Retina (tissue), 1 donor: ENCODE measurements around the gene CTSV.
"Not testable (repeated sequence)": the region's sequence is repeated elsewhere in the genome, so short reads cannot be mapped to it uniquely, and the experiment has no call there.

ENCODE experiments used
- DNase-seq: peaks from one replicate; pipeline ENCODE4 v3.0.0-alpha.2; 2016

CTSV gene

DNA sequence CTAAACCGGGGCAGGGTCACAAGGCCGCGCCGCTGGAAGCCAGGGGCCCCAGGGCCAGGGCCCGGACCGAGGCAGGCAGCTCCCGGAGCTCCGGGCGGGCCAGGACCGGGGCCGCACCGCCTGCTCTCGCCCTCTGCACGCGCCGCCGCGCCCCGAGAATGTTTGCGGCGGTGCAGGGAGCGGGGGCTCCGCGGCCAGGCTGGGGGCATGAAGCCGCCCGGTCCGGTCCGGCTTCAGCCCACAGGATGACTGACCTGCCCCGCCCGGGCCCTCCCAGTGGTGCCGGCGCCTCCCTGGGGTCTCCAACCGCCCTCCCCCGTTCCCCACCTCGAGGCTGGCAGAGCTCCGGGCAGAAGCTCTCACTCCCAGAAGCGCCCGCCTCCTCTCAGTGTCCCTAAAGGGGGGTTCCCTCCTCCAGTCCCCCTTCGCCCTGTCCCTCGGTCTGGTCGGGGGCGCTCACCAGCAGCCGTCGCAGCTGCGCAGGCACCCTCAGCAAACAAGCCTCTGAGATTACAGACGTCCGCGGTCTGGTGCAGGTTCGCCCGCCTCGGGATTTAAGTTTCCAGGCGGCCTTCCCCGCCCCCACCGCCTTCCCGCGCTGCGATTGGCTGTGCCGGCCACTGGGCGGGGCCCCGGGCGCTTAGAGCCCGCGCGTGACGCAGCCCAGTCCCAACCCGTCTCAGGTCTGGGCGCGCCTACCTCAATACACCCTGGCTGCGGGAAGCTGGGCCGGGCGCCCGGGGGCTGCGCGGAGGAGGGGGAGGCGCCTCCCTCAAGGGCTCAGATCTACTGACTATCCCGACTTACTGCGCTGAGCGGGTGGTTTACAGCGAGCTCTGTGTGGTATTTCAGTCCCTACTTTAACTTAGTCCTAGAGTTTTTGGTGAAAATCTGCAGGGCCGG lies at the start of gene CTSV:
Gene CTSV, minus strand, starts transcription at position 532 of the 903 bp plus-strand sequence. CDS start 1,099 bp downstream, outside the sequence.
- DNase-seq, result peak; percentile 96

DNA sequence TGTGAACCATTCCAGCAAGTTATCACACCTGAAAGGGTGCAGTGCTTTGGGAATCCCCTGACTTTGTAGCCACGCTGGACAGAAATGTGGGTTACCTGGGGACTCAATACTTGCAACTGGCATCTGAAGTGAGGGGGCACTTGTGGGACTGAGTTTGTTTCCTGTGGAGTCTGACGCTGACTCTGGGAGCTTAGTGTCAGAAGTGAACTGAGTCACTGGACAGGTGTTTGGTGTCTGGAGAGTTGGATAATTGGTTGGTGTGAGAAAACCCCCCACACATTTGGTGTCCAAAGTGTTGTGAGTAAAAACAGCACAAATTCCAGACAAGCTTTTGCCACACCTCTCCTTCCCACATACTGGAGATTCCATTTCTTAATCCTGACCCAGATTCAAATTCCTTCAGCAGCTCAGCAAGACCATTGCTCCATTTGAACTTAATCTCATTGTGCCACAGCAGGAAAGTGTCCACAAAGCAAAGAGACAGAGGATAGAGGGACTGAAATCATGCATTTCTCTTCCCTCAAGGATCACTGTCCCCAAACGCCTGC lies 48.8 kb upstream of the CTSV start:
- DNase-seq, result not testable (repeated sequence)

DNA sequence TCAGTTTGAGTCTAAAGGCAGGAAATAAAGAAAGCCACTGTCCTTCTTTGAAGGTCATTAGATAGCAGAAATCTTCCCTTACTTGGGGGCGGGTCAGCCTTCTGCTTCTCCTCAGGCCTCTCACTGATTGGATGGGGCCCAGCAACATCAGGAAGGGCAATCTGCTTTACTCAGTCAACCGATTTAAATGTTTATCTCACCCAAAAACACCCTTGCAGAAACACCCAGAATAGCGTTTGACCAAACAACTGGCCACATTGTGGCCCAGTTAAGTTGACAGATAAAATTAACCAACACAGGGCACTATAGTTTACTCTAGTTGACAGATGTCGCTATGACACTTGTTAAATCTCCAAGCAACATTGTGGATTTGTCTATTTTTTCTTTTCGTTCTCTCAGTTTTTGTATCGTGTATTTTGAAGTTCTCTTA lies 45.6 kb upstream of the CTSV start:
- DNase-seq, result not testable (repeated sequence)

DNA sequence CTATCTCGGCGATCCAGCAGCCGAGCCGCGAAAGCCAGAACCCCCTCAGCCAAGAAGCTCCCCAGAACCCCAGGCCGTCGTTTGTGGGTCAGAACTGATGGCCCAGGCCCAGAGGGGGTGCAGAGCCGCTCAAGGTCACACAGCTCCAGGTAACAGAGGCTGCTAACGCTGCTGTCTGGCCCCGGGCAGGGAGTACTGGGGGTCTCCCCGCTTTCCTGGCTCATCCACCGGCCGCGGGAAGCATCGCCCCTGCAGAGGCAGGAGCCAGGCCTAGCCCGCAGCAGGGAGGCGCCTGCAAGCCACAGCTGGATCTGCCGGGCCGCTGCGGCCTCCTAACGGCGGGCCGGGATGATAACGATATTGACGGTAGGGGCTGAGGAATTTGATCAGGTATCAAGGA lies 39.4 kb upstream of the CTSV start:
- no peak for DNase-seq

DNA sequence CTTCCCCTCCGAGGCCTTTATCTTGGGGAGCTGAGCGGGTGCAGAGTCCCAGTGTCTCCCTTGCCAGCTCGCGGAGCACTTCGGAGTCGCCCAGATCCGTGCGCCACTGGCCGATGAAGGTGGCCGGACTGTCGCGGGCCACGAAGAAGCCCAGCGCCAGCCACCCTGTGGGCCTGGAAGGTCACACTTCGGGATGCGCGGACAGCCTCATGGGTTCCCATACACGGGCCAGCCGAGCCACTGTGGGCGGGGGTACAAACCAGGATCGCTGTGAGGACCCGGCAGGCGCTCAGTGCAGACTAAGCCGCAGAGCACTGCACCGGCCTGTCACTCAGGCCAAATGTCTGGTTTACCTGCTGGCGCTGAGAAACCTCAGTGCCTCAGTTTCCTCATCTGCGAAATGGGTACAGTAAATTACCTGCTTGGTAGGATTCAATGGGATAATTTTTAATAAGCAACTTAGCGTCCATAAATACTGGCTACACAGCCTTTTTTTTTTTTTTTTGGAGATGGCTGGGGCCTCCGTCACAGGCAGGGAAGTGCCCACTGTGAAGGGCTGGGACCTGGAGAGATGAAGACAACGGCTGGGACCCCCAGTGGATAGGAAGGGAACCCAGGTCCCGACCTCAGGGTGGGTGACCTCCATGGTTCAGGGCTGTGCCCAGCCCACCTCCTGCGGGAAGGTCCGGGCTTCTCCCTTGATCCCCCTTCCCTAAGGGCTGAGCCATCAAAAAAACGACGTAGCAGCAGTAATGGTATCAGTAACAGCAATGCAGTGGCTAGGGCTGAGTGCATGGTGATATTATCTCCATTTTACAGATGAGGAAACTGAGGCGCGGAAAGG lies 38.7 kb upstream of the CTSV start:
- DNase-seq, result no peak

DNA sequence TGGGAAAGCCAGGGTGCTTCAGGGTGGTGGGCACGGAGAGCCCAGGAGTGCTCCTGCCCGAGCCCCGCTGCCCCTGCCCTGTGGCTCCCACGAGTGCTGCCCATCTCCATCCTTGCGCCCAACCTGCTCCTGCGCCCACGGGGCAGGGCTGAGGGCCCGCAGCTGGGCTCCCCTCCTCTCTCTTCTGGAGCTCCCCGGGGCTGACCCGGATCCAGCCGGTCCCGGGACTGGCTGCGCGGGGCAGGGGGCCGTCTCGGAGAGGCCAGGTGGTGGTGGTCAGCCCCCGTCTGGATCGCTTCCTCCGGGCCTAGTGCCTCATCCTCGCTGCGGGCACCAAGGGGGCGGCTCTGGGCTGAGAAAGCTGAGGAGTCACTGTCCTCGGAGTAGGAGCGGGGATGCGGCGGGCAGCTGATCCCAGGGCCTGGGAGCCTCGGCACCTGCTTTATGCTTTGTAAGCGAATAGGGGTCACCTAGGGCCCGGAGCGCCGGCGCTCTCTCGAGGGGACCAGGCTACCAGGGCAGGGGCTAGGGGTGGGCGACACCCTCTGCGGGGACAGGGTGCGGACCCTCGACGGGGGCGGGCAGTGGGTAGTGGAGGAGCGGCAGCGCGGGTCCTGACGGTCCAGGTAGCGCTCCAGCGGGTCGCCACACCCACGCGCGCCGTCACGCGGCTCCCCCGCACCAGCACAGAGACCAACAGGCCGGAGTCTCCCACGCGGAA lies 37.9 kb upstream of the CTSV start:
- DNase-seq, result peak; percentile 60

DNA sequence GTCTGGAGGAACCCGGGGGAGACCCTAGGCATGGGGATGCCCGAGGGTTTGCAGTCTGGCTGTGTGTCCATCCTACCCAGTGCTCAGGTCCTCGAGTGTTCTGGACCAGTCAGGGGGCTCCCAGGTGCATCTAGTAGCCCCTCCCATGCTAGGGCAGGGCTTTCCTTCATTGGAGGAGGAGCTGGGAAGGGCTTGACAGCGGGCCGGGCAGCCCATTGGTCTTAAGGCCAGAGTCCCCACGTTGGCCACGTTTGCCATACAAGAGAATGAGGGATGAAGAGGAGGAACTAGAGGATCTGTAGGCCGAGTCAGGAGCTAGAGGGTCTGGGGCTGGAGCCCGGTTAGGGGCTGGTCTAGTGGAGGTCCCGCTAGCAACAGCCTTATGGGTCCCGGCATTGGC lies 37.3 kb upstream of the CTSV start:
- DNase-seq, result no peak

DNA sequence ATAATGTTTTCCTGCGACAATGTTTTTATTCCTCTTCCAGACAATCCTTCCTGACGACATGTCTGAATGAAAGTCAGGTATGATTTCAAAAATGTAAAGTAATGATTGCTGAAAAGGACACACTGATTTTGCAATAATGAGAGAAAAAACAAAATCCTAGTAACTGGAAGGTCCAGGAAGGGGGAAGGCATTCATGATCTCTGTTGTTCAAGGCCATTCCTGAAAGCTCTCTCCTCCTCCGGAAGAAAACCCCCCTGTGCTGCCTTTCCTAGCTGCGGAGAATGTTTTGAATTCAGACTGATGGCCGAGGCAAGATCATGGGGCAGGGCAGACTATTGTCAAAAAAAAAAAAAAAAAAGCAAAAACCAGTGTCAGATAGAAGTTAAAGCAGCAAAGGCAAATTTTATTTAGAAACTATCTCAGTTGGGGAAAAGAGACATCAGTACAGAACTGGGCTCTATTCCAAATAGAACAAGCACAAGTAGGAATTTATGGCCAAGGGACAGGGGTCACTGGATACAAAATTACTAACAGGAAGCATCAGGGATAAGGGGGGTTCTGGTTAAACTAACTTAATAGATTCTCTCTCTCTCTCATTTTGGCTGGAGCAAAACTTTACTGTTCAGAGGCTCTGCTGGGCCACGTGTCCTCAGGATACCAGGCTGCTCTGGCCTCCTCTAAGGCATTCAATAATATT lies 36.5 kb upstream of the CTSV start:
- no peak for DNase-seq

DNA sequence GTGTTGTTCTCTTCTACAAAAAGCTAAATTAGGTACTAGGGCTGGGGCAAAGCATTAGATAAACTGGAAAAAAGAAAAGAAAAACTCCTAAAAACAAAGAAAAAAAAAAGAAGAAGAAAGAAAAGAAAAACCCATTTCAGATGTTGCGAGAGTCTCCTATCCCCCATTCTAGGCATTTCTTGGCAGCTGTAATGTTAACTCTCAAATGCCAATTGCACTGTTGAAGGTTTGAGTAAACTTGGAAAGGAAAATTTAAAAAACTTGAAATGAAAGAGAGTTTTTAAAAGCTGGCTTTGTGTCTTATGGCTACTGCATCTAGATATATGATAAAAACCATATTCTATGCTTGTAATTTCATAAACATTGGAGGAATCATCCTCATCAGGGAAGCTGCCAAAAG lies 34.6 kb upstream of the CTSV start:
- DNase-seq, result no peak

DNA sequence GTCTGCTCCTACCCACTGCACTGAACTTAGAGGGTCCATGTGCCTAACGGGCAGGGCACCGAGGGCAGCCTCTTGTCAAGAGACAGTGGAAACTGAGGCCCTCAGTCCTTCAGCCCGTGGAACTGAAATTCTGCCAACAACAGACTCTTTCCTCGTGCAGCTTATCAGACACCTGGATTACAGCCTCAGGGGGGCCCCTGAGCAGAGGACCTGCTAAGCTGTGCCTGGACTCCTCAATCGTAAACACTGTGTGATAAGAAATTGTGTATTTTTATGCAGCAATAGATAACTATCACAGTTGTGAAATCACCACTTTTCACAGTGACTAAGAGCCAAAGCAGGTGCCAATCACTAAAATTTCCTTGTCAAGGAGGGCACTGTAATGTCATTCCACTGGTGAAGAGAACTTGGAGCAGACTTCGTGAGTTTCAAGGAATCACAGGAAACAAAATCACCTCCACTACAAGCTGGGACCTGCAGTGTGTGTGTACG lies 33.4 kb upstream of the CTSV start:
- DNase-seq, result no peak

DNA sequence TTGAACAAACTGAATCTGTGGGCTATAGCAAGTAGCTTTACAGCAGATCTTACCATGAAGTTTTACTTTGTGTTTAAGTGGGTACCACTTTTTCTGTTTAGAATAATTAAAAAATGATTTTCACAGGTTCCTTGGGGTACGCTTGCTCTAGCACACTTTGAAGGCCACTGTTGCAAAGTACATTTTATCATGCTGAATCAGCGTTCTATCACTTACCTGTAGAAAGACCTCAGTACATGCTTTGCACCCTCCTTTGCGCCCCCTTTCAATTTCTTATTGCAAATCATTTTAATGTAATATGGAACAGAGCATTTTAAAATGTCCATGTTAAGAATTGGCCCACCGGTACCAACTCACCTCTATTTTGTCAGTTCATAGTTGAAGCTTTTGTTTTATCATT lies 31.4 kb upstream of the CTSV start:
- DNase-seq, result not testable (repeated sequence)

DNA sequence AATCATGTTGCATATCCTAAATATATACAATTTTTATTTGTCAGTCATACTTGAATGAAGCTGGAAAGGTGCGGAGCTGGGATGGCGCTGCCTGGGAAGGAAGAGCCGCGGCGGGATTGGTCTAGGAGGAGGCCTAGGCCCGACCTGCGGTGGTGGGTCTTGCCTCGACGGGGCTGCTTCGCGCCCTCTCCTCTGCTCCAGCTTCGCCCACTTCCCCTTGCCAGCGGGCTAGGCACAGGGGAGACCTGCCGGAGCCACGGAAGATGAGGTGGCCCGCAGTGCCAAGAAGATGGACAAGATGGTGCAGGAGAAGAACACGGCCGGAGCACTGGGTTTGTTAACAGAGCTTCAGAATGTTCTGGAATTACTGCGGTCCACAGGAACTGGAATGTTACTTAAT lies 28.5 kb upstream of the CTSV start:
- DNase-seq, result no peak

DNA sequence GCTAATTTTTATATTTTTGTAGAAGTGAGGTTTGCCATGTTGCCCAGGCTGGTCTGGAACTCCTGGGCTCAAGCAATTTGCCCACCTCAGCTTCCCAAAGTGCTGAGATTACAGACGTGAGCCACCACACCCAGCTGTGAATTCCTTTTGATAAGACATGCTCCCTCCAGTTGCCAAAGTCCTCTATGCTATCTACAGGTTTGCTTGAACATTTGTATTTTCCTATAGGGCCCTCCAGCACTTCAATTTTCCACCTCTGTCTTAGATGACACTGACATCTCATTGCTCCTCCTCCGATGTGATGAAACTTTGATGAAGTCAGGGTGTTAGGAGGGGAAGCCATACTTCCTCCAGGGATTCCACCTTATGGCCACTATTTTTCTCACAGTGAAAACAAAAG lies 25.2 kb upstream of the CTSV start:
- DNase-seq, result no peak

DNA sequence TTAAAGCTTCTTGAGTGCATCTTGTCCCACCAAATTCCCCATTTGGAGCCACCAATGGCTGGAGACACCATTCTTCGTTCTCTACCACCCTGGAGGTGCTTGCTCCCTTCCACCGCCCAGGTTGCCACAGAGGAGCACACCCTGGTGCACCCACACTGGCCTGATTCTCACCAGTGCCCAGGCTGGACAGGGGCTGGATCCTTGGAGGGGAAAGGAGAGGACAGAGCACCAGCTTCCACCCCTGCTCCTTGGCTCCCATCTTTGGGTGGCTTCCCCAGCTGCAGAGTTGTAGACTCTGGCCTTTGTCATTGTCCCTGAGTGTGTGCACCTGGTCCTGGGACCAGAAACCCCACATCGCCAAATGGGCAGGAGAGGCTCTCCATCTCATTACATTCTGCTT lies 21.9 kb upstream of the CTSV start:
- DNase-seq, result no peak

DNA sequence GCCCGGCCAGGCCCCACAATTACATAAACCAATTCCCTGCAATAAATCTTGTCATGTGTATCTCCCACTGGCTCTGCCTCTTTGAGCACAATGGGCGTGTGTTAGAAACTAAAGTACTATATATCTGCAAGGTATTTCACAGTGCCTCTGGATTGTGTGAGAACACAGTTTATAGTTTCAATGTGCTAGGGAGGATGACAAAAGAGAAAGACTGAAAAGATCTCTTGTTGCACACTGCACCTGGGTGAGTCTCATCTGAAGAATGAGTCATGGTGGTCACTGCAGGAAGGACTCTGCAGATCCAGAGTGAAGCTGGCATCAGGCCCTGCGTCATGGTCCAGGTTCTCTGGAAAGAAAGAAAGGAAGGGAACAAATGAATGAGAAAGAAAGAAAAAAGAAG lies 20.7 kb upstream of the CTSV start:
- no peak for DNase-seq

DNA sequence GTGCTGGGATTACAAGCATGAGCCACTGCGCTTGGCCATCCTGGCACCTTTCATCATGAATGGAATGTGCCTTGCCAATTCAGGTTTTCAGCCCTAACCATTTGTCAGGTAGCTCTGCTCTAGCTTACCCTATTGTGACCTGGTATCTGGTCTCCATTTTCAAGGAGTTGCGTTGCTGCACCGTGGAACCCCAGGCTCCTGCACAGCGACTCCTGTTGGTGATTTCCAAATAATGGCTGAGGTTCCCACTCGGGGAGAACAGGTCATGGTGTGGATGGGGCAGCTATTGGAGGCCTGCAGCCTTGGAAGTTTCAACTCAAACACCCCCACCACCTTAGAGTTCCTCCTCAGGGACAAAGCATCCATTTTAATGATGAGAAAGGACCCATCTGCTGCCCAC lies 18.7 kb upstream of the CTSV start:
- no peak for DNase-seq

DNA sequence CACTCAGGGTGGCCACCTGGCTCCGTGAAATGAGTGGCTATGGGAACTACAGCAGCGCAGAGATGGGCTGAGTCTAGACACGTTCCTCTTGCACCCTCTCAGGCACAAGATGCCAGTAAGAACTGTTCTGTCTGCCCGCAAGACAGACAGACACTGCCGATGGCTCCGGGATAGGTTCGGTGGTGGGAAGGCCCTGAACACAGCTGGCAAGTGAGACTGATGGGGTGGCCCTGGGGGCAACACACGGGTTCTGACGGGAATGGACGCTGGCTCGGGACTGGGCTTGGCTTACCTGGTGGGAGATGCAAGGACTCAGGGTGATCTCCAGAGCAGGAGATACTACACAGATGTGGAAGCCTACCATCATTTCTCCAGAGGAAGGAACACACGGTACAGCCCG lies 16.9 kb upstream of the CTSV start:
- DNase-seq, result not testable (repeated sequence)

DNA sequence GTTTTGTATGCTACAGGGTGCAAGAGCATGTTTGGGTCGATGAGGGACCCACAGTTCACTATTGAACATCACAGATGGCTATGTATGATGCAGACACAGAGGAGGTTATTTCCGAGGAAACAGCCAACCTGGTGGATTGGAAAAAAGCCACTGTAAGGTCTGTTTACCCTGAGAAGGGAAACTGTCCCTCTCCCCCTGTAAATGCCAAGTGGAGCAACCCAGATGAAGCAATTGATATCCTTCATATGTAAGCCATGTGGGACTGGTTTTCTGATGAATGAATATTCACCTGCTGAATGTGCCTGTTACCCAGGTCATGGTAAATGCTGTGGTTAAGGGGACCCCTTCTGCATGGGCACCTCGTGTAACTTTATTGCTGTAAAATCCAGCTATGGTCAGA lies 14.8 kb upstream of the CTSV start:
- no peak for DNase-seq

DNA sequence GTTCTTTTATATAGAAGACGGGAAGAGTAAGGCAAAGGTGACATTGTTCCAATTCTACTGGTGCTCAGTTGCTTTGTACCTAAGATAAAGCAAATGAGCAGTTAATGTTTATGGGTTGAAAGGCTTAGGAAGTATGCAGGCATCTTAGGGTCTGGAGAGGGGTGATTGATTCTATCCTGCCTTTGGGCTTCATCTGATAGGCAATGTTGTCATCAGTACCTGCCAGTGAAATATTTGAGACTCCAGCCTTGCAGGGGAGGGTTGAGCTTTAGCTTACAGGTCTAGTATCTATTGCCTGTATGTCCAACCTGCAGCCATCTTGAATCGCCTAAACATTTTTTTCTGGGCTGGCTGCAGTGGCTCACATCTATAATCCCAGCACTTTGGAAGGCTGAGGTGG lies 13.8 kb upstream of the CTSV start:
- DNase-seq, result no peak

DNA sequence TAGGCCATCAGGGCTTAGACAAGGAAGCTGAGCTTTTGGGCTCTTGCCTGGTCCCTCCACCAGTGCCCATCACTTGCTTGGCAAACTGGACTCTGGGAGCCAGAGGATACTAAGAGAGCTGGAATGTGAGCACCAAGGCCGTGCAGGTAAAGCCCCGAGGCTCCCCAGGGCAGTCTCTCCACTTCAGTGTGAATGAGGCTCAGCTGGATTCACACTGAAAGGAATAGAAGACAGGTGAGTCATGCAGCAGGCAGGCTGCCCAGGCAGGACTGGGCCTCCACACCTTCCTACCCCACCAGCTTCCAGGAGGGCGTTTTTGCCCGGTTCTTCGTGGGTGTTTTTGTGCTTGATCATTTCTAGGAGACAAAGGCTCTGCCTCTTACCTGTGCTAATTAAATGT lies 7.3 kb upstream of the CTSV start:
- no peak for DNase-seq

DNA sequence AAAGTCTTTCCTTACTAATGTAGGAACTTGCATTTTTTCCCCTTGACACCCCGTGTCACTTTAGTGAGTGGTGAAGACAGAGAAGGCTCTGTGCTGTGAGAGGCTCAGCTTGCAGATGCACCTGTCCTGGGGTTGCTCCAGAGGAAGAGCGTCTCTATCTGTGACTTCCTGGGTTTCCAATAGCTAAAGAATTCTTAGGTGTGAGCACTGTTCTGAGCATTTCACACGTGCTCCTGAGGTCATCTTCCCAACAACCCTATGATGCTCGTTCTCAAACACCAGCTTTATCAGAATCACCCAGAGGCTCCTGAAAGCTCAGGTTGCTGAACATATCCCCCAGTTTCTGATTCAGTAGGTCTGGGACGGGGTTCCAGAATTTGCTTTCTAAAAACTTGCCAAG lies 6.4 kb upstream of the CTSV start:
- no peak for DNase-seq

DNA sequence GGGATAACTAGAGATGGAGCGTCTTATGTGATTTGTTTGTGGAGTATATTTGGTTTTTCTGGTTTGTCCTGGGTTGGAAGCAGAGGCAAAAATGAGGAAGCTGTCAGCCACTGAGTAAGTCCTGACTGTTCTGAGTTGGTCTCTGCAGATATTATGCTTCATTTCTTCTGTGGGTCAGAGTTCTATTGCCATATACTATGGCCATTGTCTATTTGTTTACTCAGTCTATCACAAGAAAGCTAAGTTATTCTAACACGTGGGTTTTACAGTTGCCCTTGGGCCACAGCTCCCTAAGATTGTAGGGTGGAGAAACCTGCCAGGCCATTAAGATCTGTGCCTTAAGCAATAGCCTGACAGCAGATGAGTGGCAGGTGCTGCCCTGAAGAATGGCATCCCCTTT lies 3.0 kb upstream of the CTSV start:
- DNase-seq, result no peak
